ENCODE results near the gene HRH1. TPM values are rescaled to one million over a fixed set of nuclear protein-coding genes. Genes with fewer than 3 reads are reported as not detected.
"Not testable (repeated sequence)": the region's sequence is repeated elsewhere in the genome, so short reads cannot be mapped to it uniquely, and the experiment has no call there.

Gene HRH1
- polyA plus RNA-seq, 1 donor, result 2.0 TPM

DNA sequence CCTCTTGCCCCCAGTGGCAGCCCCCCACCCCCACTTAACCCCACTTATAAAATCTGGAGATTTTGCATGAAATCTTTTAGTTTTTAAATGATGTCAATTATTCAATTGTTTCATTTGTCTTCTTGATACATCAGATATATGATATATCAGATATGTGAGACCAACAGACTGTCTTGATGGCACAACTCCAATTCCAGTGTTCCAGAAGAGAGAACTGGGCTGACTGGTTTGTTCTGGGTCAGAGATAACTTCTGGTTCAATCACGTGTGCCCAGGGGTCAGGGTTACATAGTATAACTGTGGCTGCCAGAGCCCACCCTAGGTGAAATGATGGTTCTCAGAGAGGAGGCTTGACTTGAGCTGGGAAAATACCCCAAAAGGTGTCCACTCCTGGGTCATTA, 85.5 kb downstream of the HRH1 start:
- no peak for DNase-seq

DNA sequence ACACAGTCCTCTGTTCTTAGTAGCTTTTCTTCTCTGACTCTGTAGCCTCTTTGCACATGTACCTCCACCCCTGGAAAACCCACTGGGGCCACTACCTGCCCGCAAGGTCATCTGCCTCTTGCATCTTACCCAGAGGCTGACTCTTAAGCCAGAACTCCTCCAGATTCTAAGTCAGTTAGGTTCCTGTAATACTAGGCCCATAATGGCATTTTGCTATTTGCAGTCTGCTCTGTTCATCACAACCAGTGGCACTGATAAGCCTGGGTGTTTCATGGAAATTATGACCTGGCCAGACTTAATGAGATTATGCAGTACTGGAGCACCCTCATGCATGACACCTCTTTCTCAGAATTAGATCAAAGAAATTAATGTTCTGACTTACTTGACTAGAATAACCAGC, 86.2 kb downstream of the HRH1 start:
- DNase-seq, result no peak

DNA sequence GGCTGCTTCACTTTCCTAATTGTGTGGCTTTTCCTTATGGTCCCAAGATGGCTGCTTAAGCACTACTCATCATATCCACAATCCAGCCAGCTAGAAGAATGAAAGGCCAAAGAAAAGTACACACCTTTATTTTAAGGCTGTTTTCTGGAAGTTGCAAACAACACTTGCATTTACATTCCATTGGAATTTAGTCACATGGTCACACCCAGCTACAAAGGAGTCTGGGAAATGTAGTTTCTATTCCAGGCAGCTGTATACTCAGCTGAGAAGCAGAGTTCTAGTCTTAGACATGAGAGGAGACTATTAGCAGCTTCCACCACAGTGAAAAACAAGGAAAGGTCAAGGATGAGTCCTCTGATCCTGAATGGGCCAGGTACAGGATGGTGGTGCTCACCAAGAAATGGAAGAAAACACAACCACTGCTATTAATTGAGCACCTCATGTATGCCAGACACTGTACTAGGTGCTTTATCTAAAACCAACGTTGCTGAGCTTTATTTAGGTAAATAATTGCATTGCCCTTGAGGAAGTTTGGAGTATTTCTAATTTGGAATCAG, 89.9 kb downstream of the HRH1 start:
- no peak for DNase-seq

DNA sequence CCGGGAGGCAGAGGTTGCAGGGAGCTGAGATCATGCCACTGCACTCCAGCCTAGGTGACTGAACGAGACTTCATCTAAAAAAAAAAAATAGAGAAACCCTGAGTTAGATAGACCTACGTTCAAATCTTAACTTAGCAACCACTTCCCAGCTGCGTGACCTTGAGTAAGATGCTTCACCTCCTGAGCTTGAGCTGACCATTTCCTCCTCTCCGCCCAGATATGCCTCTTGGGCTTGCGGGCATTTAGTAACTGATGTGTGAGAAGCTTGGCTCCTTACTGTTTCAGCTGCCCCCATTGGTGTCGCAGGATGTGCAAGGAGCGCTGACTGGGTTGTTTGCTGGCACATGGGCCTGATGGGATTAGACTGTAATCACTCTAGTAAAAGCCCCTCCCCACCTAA, 91.0 kb downstream of the HRH1 start:
- no peak for DNase-seq

DNA sequence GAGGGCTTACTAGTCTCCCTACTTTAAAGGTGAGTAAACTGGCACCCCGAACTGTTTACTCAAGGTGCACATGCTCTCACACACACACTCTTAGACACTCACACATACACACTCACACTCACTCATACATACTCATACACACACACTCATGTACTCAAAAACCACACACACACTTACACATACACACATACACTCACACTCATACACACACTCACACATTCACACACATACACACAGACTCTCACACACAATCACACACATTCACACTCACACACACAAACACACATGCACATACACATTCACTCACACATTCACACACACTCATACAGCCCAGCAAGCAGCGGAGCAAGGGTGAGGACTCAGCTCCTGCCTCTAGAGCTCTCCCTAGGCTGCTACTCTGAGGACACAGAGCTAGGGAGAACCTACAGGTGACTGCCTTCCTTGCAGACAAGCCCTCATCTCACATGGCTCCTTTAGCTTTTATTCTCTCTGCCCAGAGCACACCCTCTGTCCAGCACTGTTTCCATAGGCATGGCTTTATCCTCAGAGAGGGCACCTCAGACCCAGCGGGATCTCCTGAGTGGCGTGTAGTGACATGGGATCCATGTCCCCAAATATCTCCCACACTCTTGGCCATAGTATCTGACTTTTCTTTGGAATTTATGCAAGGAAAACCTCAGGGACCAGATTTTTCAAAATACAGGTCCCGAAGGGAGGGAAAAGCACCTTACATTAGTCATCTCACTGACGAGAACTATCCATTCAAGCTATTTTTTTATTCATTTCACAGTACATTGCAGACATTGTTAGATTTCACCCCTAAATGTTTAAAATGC, 91.8 kb downstream of the HRH1 start:
- DNase-seq, result no peak

DNA sequence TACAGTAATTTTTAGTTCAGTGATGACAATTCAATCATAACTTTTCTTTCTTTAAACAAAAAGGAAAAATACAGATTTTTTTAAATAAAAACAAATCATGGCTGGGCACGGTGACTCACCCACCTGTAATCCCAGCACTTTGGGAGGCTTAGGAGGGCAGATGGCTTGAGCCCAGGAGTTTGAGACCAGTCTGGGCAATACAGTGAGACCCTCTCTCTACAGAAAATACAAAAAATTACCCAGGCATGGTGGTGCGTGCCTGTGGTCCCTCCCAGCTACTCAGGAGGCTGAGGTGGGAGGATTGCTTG, 92.3 kb downstream of the HRH1 start:
- DNase-seq, result no peak

DNA sequence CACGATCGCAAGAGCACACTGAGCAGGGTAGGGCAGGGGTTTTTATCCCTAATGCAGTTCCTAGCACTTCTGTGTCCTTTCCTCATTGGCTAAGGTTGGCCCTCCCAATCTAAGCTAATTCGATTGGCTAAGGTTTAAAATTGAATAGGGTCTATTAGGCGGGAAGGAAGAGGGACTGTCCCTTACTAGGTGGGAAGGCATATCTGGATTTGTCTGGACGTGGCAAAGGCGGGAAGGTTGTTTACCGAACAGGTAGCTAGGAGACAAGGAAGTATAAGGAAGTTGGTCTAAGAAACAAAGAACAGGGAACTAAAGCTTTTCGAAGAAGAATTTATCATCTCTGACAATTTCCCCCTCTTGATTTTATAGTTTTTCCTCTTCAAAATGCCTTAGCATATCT, 93.1 kb downstream of the HRH1 start:
- DNase-seq, result no peak

DNA sequence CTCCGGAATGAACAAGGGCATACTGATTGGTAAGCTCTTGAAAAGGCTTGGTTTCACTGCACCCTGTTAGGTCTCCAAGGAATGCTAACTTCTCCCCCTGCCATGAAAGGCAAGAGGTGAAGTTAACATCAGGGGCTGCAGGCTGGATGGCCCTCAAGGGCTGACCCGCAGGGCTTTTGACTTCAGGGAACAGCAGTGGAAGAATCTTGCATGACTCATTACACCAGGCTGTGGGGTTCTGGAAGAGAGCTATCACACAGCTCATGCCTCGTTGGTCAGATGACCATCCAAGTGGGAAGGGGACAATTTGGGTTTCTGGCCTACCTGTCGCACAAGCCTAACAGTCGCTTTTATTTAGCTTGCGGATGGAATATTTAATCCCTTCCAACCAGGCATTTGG, 94.3 kb downstream of the HRH1 start:
- no peak for DNase-seq

DNA sequence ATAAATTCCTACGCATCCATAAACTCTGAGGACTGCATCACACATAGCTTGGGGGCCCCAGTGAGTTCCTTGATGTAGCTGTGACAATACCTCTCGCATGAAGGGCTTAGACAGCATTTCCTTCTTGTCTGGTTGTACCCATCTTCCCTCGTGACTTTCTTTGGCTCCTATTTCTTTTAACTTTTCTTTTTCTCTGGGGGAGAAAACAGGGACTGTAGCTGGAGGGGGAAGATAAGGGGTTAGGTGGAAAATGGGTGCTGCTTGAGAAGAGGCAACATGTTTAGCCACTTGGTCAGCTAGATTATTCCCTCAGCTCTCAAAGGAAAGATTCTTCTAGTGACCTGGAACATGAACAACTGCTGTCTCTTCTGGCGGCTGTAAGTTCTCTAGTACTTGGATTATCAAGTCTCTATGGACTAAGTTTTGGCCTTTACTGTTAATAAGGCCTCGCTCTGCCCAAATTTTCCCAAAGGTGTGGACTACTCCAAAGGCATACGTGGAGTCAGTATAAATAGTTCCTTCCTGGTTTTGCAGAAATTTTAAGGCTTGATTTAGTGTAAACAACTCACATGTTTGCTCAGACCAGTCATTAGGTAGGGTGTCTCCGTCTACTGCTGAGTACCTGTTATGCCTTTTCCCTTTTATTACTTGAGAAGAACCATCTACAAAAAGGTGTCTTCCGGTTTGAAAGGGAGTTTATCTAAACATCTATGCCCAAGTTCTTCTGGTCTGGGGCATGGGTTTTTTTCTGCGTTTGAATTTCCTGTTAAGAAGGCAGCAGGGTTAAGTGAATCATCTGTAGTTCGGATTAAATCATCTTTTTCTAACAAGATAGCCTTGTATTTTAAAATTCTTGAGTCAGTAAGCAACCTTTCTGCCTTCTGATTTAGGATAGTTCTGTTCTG, 96.9 kb downstream of the HRH1 start:
- DNase-seq, result no peak

DNA sequence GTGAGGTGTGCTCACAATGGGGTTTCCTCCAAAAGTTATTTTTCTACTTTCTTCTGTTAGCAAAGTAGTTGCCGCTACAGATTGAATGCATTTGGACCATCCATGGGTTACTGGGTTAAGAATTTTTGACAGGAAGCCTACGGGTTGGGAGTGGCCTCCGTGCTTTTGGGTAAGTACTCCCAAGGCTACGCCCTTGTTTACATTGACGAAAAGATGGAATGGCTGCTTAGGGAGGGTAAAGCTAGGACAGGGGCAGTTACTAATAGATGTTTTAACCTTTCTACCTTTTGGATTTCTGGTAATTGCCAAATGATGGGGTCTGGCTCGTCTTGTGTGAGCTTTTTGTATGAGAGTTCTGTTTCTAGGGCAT, 97.5 kb downstream of the HRH1 start:
- no peak for DNase-seq

DNA sequence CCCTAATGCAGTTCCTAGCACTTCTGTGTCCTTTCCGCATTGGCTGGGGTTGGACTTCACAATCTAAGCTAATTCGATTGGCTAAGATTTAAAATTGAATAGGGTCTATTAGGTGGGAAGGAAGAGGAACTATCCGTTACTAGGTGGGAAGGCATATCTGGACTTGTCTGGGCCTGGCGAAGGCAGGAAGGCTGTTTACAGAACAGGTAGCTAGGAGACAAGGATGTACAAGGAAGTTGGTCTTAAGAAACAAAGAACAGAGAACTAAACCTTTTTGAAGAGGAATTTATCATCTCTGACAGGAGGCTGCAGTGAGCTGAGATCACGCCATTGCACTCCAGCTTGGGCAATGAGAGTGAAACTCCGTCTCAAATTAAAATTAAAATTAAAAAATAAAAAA, 100.6 kb downstream of the HRH1 start:
- DNase-seq, result no peak

DNA sequence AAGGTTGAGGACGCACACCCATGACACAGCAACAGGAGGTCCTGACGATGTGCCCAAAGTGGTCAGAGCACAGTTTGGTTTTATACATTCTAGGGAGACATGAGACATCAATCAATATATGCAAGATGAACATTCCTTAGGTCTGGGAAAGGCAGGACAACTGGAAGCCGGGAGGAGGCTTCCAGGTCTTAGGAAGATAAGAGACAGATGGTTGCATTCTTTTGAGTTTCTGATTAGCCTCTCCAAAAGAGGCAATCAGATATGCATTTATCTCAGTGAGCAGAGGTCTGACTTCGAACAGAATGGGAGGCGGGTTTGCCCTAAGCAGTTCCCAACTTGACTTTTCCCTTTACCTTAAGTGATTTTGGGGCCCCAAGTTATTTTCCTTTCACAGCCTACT, 101.2 kb downstream of the HRH1 start:
- not testable (repeated sequence) for DNase-seq

DNA sequence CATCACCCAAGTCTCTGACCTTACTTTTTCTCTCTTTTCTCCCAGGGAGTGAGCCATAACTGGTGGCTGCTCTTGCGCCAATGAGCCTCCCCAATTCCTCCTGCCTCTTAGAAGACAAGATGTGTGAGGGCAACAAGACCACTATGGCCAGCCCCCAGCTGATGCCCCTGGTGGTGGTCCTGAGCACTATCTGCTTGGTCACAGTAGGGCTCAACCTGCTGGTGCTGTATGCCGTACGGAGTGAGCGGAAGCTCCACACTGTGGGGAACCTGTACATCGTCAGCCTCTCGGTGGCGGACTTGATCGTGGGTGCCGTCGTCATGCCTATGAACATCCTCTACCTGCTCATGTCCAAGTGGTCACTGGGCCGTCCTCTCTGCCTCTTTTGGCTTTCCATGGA, 104.7 kb downstream of the HRH1 start:
- DNase-seq, result no peak

DNA sequence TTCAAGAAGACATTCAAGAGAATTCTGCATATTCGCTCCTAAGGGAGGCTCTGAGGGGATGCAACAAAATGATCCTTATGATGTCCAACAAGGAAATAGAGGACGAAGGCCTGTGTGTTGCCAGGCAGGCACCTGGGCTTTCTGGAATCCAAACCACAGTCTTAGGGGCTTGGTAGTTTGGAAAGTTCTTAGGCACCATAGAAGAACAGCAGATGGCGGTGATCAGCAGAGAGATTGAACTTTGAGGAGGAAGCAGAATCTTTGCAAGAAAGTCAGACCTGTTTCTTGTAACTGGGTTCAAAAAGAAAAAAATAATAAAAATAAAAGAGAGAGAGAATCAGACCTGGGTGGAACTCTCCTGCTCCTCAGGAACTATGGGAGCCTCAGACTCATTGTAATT, 106.2 kb downstream of the HRH1 start:
- DNase-seq, result no peak

DNA sequence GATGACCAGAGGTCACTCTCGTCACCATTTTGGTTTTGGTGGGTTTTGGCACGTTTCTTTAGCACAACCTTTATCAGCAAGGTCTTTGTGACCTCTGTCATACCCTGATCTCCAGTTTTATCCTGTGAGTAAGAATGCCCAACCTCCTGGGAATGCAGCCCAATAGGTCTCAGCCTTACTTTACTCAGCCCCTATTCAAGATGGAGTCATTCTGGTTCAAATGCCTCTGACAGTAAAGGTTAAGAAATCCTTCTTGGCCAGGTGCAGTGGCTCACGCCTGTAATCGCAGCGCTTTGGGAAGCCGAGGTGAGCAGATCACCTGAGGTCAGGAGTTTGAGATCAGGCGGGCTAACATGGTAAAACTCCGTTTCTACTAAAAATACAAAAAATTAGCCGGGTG, 114.7 kb downstream of the HRH1 start:
- DNase-seq, result no peak

DNA sequence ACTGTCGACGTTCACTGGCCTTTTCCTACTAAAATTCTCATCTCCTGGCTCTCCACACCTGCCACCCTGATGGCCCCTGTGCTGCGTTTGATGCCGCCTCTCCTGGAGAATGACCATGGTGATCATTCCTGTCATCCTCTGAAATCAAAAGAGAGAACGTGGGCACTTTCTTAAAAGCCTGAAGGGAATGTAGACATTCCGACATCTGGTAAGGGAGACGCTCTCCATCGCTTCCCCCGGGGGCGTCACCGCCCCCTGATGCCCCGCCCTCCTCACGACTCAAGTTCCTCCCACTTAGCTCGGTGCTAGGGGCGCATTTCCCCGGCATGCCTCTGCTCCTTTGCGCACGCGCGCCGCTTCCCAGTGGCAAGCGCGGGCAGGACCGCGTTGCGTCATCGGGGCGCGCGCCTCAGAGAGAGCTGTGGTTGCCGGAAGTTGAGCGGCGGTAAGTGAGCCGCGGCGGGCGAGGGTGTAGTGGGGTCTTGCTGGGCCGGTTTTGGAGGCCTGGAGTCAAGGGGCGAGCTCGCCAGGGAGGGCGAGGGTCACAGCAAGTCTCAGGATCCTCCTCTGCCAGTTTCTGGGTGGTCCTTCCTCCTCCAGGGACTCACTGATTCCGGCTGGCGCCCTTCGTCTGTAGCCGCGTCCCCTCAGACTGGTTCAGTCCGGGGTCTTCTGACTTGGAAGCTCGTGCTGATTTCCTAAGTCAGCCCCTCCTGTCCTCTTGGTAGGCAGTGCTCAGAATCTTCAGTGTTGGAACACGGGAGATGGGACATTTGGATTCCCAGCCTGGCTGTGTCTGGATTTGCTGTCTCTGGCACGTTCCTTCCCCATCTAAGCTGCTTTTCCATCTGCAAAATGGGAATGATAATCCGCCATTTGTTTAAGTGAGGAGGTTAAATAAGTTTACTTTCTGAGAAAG, 118.0 kb downstream of the HRH1 start, which contains the start of gene ATG7:
TSS of gene ATG7 (plus strand) at position 412 of the 919 bp plus-strand sequence. CDS start 26,299 bp downstream, outside the sequence.
- DNase-seq, result peak; percentile 97

DNA sequence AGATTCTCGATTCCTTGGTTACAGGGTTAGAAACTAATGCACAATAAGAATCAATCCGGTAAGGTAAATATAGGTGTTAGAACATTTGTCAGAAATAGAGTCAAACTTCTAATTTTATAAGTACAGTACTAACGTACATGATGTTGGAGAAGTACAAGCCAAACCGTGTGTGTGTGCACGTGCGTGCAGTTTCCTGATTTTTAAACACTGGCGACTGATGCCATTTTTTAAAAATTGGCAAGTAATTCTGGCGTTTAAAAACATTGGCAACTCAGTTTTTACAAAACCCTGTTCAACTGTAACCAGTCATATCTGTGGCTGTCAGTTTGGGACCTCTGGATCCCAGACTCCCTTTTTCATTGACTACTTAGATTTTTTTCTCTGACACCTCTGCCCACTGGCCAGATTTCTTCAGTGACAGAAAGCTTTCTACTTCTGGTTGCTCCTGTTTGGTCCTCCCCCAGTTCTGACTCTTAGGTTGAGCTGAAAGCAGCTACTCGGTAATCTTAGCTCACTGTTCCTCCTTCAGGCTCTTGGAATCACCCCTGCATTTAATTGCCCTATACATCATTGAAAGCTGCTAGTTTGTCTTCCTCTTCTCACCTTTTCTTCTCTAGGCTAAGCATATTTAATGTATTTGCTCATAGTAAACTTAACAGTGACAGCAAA, 118.7 kb downstream of the HRH1 start:
- DNase-seq, result no peak

DNA sequence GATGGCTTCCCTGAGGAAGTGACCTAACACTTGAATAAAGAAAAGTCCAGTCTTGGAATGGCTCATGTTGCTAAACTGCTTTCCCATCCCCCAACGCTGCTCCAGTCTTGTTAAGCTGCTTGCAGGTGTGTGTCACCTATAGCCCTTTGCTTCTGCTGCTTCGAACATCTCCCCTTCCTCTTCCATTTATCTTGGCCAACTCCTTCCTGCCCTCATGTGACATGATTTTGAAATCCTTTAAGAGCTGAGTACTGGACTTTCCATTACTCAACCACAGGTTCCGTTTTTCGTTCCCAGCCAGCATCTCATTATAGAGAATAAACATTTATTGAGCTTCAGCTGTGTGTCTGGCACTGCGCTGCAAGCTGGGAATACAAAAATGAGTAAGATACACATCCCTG, 119.6 kb downstream of the HRH1 start:
- DNase-seq, result no peak

DNA sequence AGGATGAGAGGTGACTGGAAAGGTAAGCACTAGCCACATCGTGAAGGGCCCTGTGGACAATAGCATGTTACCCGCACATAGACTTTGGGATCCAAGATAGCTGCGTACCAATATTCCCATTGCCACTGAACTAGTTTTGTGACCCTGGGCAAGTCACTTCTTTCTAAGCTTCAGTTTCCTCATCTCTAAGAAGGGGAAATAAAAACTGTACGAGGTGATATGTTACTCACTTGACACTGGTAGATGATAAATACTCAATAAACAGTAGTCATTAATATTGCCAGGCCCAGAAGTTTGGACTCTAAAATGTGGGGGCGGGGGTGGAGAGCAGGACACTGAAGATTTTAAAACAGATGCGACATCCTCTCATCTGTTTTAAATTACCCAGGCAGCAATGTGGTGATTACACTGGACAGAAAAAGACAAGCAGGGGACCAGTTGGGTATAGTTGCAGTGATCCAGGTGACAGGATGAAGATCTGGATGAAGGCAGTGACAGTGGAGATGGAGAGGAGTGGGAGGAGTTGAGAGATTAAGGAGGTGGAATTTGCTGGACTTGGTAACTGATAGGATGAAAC, 120.4 kb downstream of the HRH1 start:
- DNase-seq, result no peak

DNA sequence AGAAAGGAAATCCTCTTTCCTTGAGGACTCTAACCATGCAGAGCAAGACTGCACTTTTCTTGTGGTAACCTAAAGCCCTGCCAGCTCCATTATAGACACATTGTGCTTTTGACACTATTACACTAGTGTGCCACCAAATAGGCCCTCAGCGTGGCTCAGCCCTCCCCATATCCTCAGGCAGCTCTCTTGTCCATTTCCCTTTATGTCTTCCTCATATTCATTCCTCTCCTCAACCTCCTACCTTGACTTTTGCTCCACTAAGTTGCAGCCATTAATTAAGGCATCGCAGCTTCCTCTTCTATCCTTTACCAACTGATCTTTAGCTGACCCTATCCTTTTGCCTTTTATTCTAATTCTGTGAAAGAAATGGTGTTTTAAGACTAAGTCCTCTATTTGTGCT, 121.6 kb downstream of the HRH1 start:
- DNase-seq, result no peak

DNA sequence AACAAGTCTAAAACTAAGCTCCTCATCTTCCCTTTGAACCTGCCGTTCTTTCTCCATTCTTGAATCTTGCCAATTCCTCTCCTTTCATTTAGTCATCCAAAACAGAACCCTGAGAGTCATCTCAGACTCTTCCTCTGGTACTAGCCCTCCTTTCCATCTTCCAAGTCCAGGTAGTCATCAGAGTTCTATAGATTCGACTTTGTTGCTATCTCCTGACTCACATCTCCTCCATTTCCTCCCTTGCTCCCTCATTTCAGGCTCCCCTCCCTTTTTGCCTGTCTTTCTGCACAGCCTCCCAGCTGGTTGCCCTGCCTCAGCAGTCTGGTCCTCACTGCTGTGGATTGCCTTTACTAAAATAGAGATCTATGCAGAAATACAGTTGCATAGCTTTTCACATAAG, 122.6 kb downstream of the HRH1 start:
- no peak for DNase-seq

Measured in left kidney (tissue), 2 donors.